ENCODE results near the gene RNF19B.

- no peak for TF ChIP-seq RFX5 (IDR thresholded peaks at IDR 0.05; ENCODE audit: low read depth, low read length)
- no peak for TF ChIP-seq RBAK (CRISPR knock-in tag; IDR thresholded peaks at IDR 0.05)
- no peak for TF ChIP-seq FOXA1 (IDR thresholded peaks at IDR 0.05)
- no peak for TF ChIP-seq FOXA1 (CRISPR knock-in tag; IDR thresholded peaks at IDR 0.05)
- TF ChIP-seq HCFC1 (IDR thresholded peaks at IDR 0.05; ENCODE audit: low read depth, low read length): no peak
- TF ChIP-seq MYC (CRISPR knock-in tag; IDR thresholded peaks at IDR 0.05; ENCODE audit: borderline replicate concordance): no peak
- no peak for TF ChIP-seq NFIC (IDR thresholded peaks at IDR 0.05; ENCODE audit: low read length)
- TF ChIP-seq JUNB (CRISPR knock-in tag; IDR thresholded peaks at IDR 0.05; ENCODE audit: borderline replicate concordance): no peak
- TF ChIP-seq, protein P1, sequence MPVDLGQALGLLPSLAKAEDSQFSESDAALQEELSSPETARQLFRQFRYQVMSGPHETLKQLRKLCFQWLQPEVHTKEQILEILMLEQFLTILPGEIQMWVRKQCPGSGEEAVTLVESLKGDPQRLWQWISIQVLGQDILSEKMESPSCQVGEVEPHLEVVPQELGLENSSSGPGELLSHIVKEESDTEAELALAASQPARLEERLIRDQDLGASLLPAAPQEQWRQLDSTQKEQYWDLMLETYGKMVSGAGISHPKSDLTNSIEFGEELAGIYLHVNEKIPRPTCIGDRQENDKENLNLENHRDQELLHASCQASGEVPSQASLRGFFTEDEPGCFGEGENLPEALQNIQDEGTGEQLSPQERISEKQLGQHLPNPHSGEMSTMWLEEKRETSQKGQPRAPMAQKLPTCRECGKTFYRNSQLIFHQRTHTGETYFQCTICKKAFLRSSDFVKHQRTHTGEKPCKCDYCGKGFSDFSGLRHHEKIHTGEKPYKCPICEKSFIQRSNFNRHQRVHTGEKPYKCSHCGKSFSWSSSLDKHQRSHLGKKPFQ (CRISPR knock-in tag; IDR thresholded peaks at IDR 0.05; ENCODE audit: insufficient replicate concordance): peak; percentile 64
- TF ChIP-seq POLR2A (IDR thresholded peaks at IDR 0.05; ENCODE audit: insufficient read depth in 1 of 2, low read depth in 2 of 2, low read length in 2 of 2): no peak
Measured at GRCh38 chr1:32963746-32964460, 706 bp downstream of the RNF19B start.
